Measurements from ENCODE around the gene TBC1D30. TPM values are rescaled to one million over a fixed set of nuclear protein-coding genes. Genes with fewer than 3 reads are reported as not detected.

TBC1D30 gene
- total RNA-seq, 1 donor from 2014 or later = 1.1 TPM

DNA sequence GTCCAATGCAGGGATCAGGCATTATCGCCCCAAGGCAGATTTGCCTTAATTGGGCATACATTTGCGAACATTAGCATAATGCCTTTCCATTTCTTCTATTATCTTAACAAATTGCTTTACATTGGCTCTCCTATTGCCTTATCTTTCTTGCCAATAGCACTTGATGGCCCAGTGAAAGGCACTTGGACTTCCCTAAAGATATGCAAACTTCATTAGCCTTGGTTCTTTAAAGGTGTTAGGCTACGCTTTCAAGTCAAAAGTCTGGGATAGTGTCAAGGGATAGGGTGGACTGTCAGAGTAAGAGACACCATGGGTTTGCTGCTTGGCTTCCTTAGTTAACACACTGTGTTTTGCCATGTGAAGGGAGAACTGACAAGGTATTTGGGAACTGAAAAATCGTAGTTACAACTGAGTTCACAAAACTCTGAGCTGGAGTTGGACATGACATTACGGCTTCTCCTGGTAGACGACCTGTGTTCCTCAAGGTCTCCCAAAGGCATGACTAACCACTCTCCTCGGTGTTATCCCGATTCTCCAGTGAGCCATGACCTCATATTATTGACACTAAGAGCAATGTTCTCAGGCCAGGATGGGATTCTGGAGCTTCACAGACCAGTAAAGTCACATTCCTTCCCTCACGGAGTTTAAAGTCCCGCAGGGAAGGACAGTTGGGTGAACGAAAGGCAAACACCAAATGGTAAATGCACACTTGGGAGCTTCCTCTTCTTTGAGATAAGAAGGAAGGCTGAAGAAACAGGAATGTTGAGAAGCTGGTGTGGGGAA is 65.2 kb downstream of the TBC1D30 start:
- Mint-ChIP-seq H3K4me1 (ENCODE audit: low read depth) (no peaks in the 10 kb centered on the region), H3K4me3 (no peak overlapping the region), H3K9me3 (no peaks in the 10 kb centered on the region), H3K27me3 (ENCODE audit: insufficient read depth) (peaks cover 1% of the 10 kb centered on the region), H3K27ac (no peak overlapping the region), H3K36me3 (ENCODE audit: low read depth) (no peaks in the 10 kb centered on the region)
- DNase-seq (ENCODE audit: low spot score) = no peak
- intact Hi-C loops (cut with micrococcal nuclease) = loop anchor here (2.0 to 10.0 kb wide), 3 partner anchors 87 to 1805 kb away; no protein-coding TSS in a partner anchor

DNA sequence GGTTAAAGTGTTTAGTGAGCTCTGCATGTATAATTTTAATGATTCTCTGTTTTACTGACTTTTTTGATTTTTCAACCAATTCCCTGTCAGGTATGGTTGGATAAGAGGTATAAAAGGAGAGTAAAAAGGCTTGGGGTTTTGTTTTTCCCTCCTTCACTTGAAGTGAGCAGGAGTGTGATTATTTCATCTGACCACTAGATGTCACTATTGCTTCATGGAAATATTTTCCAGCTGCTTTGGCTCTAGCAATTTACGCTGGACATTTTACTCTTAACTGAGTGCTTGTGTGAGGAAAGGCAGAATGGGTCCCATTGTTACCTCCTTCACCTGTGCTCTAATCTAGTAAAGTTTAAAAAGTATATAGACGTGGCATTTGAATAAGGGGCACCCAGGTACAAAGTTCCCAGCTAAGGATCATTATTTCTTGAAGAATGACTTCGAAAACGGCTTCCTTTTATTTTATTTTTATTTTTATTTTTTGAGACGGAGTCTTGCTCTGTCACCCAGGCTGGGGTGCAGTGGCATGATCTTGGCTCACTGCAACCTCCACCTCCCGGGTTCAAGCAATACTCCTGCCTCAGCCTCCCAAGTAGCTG is 66.5 kb downstream of the TBC1D30 start:
- H3K4me3 Mint-ChIP-seq = no peak overlapping the region
- no peaks in the 10 kb centered on the region for H3K36me3 Mint-ChIP-seq (ENCODE audit: low read depth)
- H3K4me1 Mint-ChIP-seq (ENCODE audit: low read depth) = no peaks in the 10 kb centered on the region
- no peaks in the 10 kb centered on the region for H3K9me3 Mint-ChIP-seq
- H3K27ac Mint-ChIP-seq = no peak overlapping the region
- intact Hi-C loops (cut with micrococcal nuclease) = loop anchor here (1.0 to 10.0 kb wide), 7 partner anchors 89 to 1804 kb away; no protein-coding TSS in a partner anchor
- no peak for DNase-seq (ENCODE audit: low spot score)
- peaks cover 1% of the 10 kb centered on the region for H3K27me3 Mint-ChIP-seq (ENCODE audit: insufficient read depth)

DNA sequence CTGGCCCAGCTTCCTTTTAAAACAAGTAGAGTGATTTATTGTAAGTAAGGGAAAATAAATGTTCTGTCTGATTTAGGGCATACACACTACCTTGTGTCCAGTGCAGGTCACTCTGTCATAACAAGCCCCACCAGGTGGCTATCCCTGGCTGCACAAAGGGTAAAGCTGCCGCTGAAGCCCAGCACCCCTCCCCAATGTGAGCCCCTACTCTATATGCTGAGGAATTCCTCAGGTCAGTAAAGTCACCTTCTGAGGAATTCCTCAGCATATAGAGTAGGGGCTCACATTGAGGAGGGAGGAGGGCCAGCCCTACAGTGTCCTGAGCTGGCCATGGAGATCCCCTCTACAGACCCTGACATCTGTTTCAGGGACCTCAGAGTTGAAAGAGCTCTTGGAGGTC is 67.2 kb downstream of the TBC1D30 start:
- no peaks in the 10 kb centered on the region for H3K4me1 Mint-ChIP-seq (ENCODE audit: low read depth)
- no peak overlapping the region for H3K27ac Mint-ChIP-seq
- DNase-seq (ENCODE audit: low spot score) = no peak
- H3K36me3 Mint-ChIP-seq (ENCODE audit: low read depth) = no peaks in the 10 kb centered on the region
- no peak overlapping the region for H3K4me3 Mint-ChIP-seq
- H3K27me3 Mint-ChIP-seq (ENCODE audit: insufficient read depth) = peaks cover 1% of the 10 kb centered on the region
- intact Hi-C loops (cut with micrococcal nuclease) = loop anchor here (1.0 to 10.0 kb wide), 7 partner anchors 89 to 1803 kb away; no protein-coding TSS in a partner anchor
- no peaks in the 10 kb centered on the region for H3K9me3 Mint-ChIP-seq

DNA sequence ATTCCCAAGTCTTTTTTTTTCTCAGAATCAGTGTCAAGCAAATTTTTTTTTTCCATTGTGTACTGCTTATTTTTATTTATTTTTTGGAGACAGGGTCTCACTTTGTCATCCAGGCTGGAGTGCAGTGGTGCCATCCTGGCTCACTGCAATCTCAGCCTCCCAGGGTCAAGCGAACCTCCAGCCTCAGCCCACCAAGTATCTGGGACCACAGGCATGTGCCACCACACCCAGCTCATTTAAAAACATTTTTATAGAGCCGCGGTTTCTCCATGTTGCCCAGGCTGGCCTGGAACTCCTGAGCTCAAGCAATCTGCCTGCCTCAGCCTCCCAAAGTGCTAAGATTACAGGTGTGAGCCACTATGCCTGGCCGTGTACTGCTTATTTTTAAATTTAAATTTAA is 68.1 kb downstream of the TBC1D30 start:
- Mint-ChIP-seq H3K36me3 (ENCODE audit: low read depth) (no peaks in the 10 kb centered on the region), H3K4me3 (no peak overlapping the region), H3K4me1 (ENCODE audit: low read depth) (no peaks in the 10 kb centered on the region), H3K9me3 (no peaks in the 10 kb centered on the region), H3K27me3 (ENCODE audit: insufficient read depth) (peaks cover 1% of the 10 kb centered on the region), H3K27ac (no peak overlapping the region)
- DNase-seq (ENCODE audit: low spot score) = no peak
- intact Hi-C loops (cut with micrococcal nuclease) = loop anchor here (5.0 to 10.0 kb wide), 2 partner anchors 90 to 422 kb away; no protein-coding TSS in a partner anchor

DNA sequence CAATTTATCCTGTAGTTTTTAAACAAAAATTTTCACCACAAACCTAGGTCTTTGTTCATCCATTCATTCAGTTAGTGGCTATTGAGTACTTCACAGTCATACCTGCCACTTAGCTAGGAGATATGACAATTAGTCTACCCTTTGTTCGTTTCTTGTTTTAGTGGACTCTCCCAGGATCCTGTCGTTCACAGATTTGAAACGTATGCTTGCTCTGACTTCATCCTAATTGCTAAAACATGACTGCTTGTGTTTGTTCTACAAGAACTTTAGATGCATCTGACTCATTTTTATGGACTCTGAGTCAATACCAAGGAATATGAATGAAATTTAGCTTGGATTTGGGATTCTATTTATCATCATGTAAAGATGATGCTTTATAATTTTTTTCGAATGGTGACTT is 69.5 kb downstream of the TBC1D30 start:
- no peaks in the 10 kb centered on the region for H3K9me3 Mint-ChIP-seq
- H3K36me3 Mint-ChIP-seq (ENCODE audit: low read depth) = no peaks in the 10 kb centered on the region
- no peak overlapping the region for H3K4me3 Mint-ChIP-seq
- no peak for DNase-seq (ENCODE audit: low spot score)
- no peaks in the 10 kb centered on the region for H3K4me1 Mint-ChIP-seq (ENCODE audit: low read depth)
- no peak overlapping the region for H3K27ac Mint-ChIP-seq
- peaks cover 1% of the 10 kb centered on the region for H3K27me3 Mint-ChIP-seq (ENCODE audit: insufficient read depth)
- intact Hi-C loops (cut with micrococcal nuclease) = loop anchor here (5.0 to 10.0 kb wide), 2 partner anchors 92 to 421 kb away; no protein-coding TSS in a partner anchor

DNA sequence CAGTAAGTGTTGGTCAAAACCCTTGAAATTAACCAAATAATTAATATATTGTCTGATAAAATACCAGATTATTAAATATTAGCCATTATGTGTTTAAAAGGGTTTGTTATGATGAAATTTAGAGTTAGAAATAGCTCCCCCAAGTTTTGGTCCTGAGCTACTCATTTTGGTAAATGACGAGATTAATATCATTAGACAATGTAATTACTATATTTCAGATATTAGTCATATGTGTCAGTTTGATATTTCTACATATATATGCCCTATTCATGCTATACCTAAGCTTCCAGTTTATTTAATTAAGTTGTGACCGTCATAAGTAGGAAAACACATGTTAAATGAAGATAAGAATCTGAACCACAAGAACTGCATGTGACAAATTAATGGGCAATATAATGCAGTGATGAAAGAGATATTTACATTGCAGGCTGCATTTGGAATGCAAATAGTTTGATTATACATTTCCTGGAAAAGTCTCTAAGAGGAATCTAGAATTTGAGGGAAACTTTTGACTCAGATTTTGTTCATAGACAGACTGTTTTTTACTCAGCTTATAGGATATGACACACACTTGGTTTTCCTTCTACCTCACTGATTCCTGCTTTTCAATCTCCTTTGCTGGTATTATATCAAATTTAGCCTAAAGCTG is 70.5 kb downstream of the TBC1D30 start:
- Mint-ChIP-seq H3K4me3 (no peak overlapping the region), H3K4me1 (ENCODE audit: low read depth) (no peaks in the 10 kb centered on the region), H3K27ac (no peak overlapping the region), H3K27me3 (ENCODE audit: insufficient read depth) (peaks cover 1% of the 10 kb centered on the region), H3K36me3 (ENCODE audit: low read depth) (no peaks in the 10 kb centered on the region), H3K9me3 (no peaks in the 10 kb centered on the region)
- DNase-seq (ENCODE audit: low spot score) = no peak
- intact Hi-C loops (cut with micrococcal nuclease) = loop anchor here (5.0 to 10.0 kb wide), 2 partner anchors 93 to 420 kb away; no protein-coding TSS in a partner anchor

DNA sequence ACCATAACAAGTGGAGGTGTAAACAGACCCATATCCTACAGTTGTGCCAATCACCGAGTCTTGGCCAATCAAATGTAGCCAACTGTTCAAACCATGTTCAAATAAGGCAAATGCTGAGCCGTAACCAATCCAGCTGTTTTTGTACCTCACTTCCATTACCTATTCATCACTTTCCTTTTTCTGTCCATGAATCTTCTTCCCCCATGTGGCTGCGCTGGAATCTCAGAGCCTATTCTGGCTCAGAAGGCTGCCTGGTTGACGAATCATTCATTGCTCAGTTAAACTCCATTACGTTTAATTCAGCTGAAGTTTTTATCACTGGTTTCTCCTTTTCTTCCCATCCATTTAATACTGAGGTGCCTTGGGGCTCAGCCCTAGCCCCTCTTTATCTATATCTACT is 71.1 kb downstream of the TBC1D30 start:
- H3K9me3 Mint-ChIP-seq = no peaks in the 10 kb centered on the region
- no peak overlapping the region for H3K27ac Mint-ChIP-seq
- peaks cover 1% of the 10 kb centered on the region for H3K27me3 Mint-ChIP-seq (ENCODE audit: insufficient read depth)
- no peak for DNase-seq (ENCODE audit: low spot score)
- no peaks in the 10 kb centered on the region for H3K4me1 Mint-ChIP-seq (ENCODE audit: low read depth)
- no peaks in the 10 kb centered on the region for H3K36me3 Mint-ChIP-seq (ENCODE audit: low read depth)
- intact Hi-C loops (cut with micrococcal nuclease) = loop anchor here (10.0 kb wide), 1 partner anchor 419 kb away; no protein-coding TSS in a partner anchor
- no peak overlapping the region for H3K4me3 Mint-ChIP-seq

DNA sequence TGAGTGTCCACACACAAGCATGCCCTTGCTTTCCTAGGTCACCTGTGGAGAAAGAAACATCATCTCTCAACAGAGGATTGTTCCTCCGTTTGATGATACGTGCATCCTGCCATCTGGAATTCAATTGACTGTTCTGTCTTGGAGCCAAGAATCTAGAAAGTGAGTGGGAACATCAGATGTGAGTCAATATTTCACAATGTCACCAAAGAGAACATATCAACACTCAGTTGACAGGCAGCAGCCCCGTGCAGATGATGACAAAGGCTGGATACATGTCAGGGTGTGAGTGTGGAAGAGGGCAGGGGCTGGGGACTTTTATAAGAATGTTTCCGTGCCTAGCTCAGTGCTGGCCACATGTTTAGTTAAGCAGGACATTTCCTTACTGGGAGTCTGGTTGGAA is 76.1 kb downstream of the TBC1D30 start:
- Mint-ChIP-seq H3K27ac (no peak overlapping the region), H3K36me3 (ENCODE audit: low read depth) (no peaks in the 10 kb centered on the region), H3K4me1 (ENCODE audit: low read depth) (no peaks in the 10 kb centered on the region), H3K4me3 (no peak overlapping the region), H3K27me3 (ENCODE audit: insufficient read depth) (peaks cover 11% of the 10 kb centered on the region), H3K9me3 (no peaks in the 10 kb centered on the region)
- intact Hi-C loops (cut with micrococcal nuclease) = no loop called here
- no peak for DNase-seq (ENCODE audit: low spot score)

DNA sequence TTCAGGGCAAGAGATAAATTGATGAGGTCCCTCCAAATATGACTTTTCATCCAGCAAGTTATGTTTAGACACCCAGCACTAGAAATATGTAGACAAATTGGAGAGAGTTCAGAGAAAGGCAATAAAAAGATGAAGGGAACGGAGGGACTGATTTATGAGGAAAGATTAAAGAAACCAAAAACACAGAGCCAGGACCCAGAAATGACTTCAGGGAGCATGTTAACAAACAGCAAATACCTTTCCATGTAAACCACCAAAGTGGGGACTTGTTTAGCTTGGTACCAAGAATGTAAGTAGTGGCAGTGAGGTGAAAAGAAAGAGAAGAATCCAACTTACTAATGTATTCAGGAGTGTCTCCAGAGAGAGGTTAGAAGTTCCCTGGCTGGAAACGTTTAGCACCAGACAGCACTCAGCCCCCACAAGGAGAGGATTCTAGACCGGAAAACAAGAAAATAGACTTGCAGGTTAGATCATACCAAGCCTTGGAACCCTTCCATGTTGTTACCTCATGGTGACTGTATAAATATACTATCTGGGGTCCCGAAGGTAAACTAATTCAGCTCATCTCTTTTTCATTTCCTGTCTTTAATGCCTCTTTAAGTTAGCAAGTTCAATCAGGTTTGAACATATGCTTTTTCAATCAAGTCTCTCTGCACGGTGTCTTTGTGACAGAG is 79.2 kb downstream of the TBC1D30 start:
- no peak overlapping the region for H3K27ac Mint-ChIP-seq
- H3K4me1 Mint-ChIP-seq (ENCODE audit: low read depth) = no peaks in the 10 kb centered on the region
- intact Hi-C loops (cut with micrococcal nuclease) = no loop called here
- no peak overlapping the region for H3K4me3 Mint-ChIP-seq
- no peaks in the 10 kb centered on the region for H3K36me3 Mint-ChIP-seq (ENCODE audit: low read depth)
- no peak for DNase-seq (ENCODE audit: low spot score)
- peaks cover 11% of the 10 kb centered on the region for H3K27me3 Mint-ChIP-seq (ENCODE audit: insufficient read depth)
- H3K9me3 Mint-ChIP-seq = no peaks in the 10 kb centered on the region

DNA sequence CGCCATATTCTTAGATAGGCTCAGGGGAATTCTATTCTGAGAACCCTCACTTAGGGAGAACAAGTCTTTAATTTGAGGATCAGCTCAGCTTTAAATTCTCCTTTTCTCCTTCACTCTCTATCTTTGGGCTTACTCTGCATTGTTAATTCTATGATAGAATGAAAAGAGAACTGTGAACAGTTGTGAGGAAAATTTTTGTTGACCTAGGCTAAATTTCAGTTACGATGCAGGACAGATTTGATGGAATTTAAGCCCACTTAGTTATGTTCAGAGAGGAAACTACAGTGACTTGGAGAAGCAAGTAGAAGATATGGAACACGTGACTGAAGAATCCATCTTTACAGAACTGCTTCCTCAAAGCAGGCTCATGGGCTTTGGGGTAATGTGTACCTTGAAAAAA is 82.7 kb downstream of the TBC1D30 start:
- no peak overlapping the region for H3K4me3 Mint-ChIP-seq
- H3K27me3 Mint-ChIP-seq (ENCODE audit: insufficient read depth) = peaks cover 11% of the 10 kb centered on the region
- H3K36me3 Mint-ChIP-seq (ENCODE audit: low read depth) = no peaks in the 10 kb centered on the region
- H3K27ac Mint-ChIP-seq = no peak overlapping the region
- H3K4me1 Mint-ChIP-seq (ENCODE audit: low read depth) = no peaks in the 10 kb centered on the region
- no peak for DNase-seq (ENCODE audit: low spot score)
- intact Hi-C loops (cut with micrococcal nuclease) = no loop called here
- H3K9me3 Mint-ChIP-seq = no peaks in the 10 kb centered on the region

DNA sequence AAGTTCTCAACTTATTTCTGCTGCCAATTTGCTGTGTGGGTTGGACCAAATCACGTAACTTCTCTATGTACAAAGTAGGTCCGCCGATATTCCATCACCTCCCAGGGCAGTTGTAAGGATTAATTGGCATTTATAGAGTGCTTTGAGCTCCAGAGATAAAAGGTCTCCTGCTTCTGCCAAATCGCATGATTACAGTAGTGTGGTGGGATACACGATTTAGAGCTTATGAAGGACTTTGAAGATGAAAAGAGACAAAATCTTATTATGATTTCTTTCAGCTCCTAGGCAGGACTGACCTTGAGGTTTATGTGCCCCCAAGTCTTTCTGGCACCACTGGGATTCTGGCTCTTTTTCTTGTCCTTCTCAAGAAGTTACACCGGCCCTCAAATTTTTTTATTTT is 84.7 kb downstream of the TBC1D30 start:
- H3K9me3 Mint-ChIP-seq = no peaks in the 10 kb centered on the region
- H3K36me3 Mint-ChIP-seq (ENCODE audit: low read depth) = no peaks in the 10 kb centered on the region
- peaks cover 5% of the 10 kb centered on the region for H3K27me3 Mint-ChIP-seq (ENCODE audit: insufficient read depth)

DNA sequence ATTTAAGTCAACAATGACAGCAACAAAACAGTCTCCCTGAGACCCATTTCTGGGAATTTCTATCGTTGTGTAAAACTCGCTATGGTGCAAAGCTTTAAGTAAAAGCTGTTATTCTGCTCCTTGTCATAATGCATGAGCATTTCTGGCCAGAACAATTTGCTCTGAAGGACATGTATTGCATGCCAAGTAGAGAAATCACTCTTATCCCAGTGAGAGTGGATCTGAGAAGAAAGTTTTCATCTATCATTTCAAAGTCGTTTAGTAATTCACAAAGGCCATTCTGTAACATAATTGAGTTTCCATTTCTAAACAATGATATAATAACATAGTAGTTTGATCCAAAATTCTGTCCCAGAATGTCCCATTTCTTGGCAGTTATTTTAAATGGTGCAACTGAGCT is 86.6 kb downstream of the TBC1D30 start:
- peaks cover 5% of the 10 kb centered on the region for H3K27me3 Mint-ChIP-seq (ENCODE audit: insufficient read depth)

More for the DNA sequence above, 84.7 kb downstream of the TBC1D30 start:
- intact Hi-C loops (cut with micrococcal nuclease) = no loop called here
- Mint-ChIP-seq H3K4me1 (ENCODE audit: low read depth) (no peaks in the 10 kb centered on the region), H3K27ac (no peak overlapping the region), H3K4me3 (no peak overlapping the region)
- no peak for DNase-seq (ENCODE audit: low spot score)

More for the DNA sequence above, 86.6 kb downstream of the TBC1D30 start:
- Mint-ChIP-seq H3K9me3 (no peaks in the 10 kb centered on the region), H3K36me3 (ENCODE audit: low read depth) (no peaks in the 10 kb centered on the region), H3K4me1 (ENCODE audit: low read depth) (no peaks in the 10 kb centered on the region), H3K4me3 (no peak overlapping the region), H3K27ac (no peak overlapping the region)
- intact Hi-C loops (cut with micrococcal nuclease) = no loop called here
- DNase-seq (ENCODE audit: low spot score) = no peak
